Thyroid gland (tissue), 4 donors: Measurements from ENCODE around the gene HAS3. TPM values are rescaled to one million over a fixed set of nuclear protein-coding genes. Genes with fewer than 3 reads are reported as not detected.
"Not testable (repeated sequence)": the region's sequence is repeated elsewhere in the genome, so short reads cannot be mapped to it uniquely, and the experiment has no call there.

Experiments
- DNase-seq, 2 donors: peaks; one replicate each; pipeline ENCODE4 v3.0.0-alpha.2; 2019
- H3K27ac ChIP-seq, 3 donors: fragments of 200-600 bp; sonication (generic); 1 replicate in 2 of 3; 2 replicates in 1 of 3; pipeline ENCODE4 v1.5.1; 2016 to 2019; ENCODE audit warnings: mild to moderate bottlenecking in 1 of 3, moderate library complexity in 1 of 3
- H3K27me3 ChIP-seq: fragments of 200-600 bp; sonication (generic); one replicate; pipeline ENCODE4 v1.5.1; 2019
- H3K36me3 ChIP-seq, 2 donors: fragments of 200-600 bp; sonication (generic); one replicate each; pipeline ENCODE4 v1.5.1; 2016 to 2019
- H3K4me1 ChIP-seq, 2 donors: fragments of 200-600 bp; sonication (generic); one replicate each; pipeline ENCODE4 v1.5.1; 2017 to 2019
- H3K4me3 ChIP-seq, 3 donors: fragments of 200-600 bp; sonication (generic); replicated peaks in 1 of 3; 1 replicate in 2 of 3; 2 replicates in 1 of 3; pipeline ENCODE4 v1.5.1; 2016; ENCODE audit warnings: mild to moderate bottlenecking in 1 of 3
- H3K9me3 ChIP-seq: fragments of 200-600 bp; sonication (generic); one replicate; pipeline ENCODE4 v1.5.1; 2017
- POLR2A ChIP-seq, 2 donors: fragments of 450-650 bp; IDR thresholded peaks; one replicate each; pipeline ENCODE4 v1.6.1; 2017; ENCODE audit warnings: antibody characterized with exemption in 2 of 2, mild to moderate bottlenecking in 2 of 2, moderate library complexity in 1 of 2
- WGBS, 2 donors: methylation state at CpG; one replicate each; pipeline ENCODE4 v1.1.5; 2017; 5-methylcytosine and 5-hydroxymethylcytosine counted together
- intact Hi-C: fragments of 100-400 bp; cut with DNase I; formaldehyde crosslinking; loops from one replicate; pipeline ENCODE4 v1.15.1; 2023
- total RNA-seq, 4 donors: library from RNA; depleted of rRNA; stranded (reverse); fragments of >200 nt; gene quantifications; one replicate each; pipeline ENCODE4 v1.2.3, GENCODE V29; 2016
- TF ChIP-seq, protein P1 (sequence below), 6 experiments: fragments of 200-600 bp in 3 of 6; fragments of 450-650 bp in 3 of 6; sonication (generic) in 3 of 6; IDR thresholded peaks; one replicate each; pipeline ENCODE4 v1.5.1; 2016 to 2019; ENCODE audit warnings: antibody characterized with exemption in 6 of 6, mild to moderate bottlenecking in 2 of 6, inconsistent platforms in 1 of 6, moderate library complexity in 1 of 6

HAS3 gene, protein sequence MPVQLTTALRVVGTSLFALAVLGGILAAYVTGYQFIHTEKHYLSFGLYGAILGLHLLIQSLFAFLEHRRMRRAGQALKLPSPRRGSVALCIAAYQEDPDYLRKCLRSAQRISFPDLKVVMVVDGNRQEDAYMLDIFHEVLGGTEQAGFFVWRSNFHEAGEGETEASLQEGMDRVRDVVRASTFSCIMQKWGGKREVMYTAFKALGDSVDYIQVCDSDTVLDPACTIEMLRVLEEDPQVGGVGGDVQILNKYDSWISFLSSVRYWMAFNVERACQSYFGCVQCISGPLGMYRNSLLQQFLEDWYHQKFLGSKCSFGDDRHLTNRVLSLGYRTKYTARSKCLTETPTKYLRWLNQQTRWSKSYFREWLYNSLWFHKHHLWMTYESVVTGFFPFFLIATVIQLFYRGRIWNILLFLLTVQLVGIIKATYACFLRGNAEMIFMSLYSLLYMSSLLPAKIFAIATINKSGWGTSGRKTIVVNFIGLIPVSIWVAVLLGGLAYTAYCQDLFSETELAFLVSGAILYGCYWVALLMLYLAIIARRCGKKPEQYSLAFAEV
- 1 to 10 TPM; 3.5 to 9.1 (median 7.5) TPM for total RNA-seq

DNA sequence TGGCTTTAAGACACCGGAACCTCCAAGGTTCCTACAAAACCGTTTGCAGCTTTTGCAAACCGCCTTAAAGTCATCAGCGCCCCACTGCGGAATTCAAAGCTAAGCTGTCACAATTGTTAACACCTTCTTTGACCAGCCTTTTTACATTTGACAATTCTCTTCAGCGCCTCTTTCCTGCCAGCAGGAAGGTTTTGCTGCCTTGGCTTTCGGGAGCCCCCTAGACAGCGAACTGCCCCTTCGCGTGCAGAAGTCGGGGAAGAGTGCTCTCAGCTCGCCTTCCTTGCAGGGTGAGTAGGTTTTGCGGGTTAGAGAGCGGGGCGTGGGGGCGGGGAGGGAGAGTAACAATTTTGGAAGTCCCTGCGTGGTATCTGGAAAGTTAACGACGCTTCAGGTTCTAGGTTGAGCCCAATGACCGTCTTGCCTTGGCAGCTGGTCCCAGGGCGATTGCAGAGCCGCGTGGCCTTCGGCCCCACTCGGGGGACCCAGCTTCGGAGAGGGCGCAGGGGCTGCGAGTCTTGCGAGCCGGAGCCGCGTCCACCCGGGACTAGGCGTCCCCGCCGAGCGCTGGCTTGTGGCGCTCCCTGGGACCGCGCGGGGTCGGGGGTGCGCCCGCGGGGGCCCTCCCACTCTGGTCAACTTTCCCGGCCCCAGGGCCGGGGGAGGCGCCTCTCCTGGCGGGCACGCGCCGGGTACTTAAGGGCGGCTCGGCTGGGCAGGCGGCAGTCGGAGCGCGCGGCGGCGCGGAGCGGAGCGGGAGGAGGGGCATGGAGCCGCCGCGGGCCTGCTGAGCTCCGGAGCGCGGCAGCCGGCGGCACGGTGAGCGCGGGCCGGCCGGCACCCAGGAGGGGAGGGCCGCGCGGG lies at the start of gene HAS3:
Gene HAS3 (plus strand): TSS at position 153 of the 861 bp plus-strand sequence. CDS start 3,743 bp downstream, outside the sequence.
- peak; percentile 82 to 85 for DNase-seq
- peaks cover 47% of the 10 kb centered on the region in 2 donors for H3K4me1 ChIP-seq
- H3K4me3 ChIP-seq: peak within 1 kb of the TSS; percentile 17 to 64 (median 61)
- no peaks in the 10 kb centered on the region for H3K9me3 ChIP-seq
- peaks cover 0 to 6% of the 10 kb centered on the region in 2 donors for H3K36me3 ChIP-seq
- intact Hi-C loops: loop anchor here (5.0 kb wide), 1 partner anchor 203 kb away; no protein-coding TSS in a partner anchor
- H3K27ac ChIP-seq: peak within 1 kb of the TSS; percentile 34 to 85 (median 63)
- no peaks in the 10 kb centered on the region for H3K27me3 ChIP-seq
- 0 to 1% methylated on average over 13 to 39 of the region's 80 CpGs for WGBS, 2 donors
- peak; percentile 72 to 97 for TF ChIP-seq POLR2A (IDR thresholded peaks at IDR 0.05)
- TF ChIP-seq, protein P1, sequence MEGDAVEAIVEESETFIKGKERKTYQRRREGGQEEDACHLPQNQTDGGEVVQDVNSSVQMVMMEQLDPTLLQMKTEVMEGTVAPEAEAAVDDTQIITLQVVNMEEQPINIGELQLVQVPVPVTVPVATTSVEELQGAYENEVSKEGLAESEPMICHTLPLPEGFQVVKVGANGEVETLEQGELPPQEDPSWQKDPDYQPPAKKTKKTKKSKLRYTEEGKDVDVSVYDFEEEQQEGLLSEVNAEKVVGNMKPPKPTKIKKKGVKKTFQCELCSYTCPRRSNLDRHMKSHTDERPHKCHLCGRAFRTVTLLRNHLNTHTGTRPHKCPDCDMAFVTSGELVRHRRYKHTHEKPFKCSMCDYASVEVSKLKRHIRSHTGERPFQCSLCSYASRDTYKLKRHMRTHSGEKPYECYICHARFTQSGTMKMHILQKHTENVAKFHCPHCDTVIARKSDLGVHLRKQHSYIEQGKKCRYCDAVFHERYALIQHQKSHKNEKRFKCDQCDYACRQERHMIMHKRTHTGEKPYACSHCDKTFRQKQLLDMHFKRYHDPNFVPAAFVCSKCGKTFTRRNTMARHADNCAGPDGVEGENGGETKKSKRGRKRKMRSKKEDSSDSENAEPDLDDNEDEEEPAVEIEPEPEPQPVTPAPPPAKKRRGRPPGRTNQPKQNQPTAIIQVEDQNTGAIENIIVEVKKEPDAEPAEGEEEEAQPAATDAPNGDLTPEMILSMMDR (IDR thresholded peaks at IDR 0.05): peak in 4 of 6 experiments; percentile 38 to 47 (median 43)

DNA sequence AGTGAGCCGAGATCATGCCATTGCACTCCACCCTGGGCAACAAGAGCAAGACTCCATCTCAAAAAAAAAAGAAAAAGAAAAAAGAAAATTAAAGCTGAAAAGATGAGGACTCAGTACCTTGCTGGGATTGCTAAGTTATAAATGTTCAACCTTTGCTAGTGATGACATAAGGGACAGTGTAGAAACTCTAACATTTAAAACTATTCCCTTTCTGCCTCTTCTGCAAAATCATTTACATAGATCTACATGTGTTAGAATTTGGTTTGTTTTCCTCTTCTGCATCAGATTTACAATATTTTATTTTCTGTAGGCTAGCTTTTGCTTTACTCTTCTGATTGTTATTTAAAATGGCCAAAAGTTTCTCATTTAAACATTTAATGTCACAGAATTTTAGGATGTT lies 49.5 kb upstream of the HAS3 start:
- TF ChIP-seq, protein P1 (IDR thresholded peaks at IDR 0.05): no peak
- TF ChIP-seq POLR2A (IDR thresholded peaks at IDR 0.05): no peak
- Histone ChIP-seq H3K36me3 (no peaks in the 10 kb centered on the region), H3K9me3 (no peaks in the 10 kb centered on the region), H3K4me1 (peaks cover 6 to 12% of the 10 kb centered on the region in 2 donors), H3K4me3 (no peak overlapping the region), H3K27me3 (no peaks in the 10 kb centered on the region), H3K27ac (no peak overlapping the region)
- DNase-seq: no peak
- intact Hi-C loops: no loop called here
- WGBS, 2 donors: 92 to 100% methylated on average over 1 of the region's 1 CpG

DNA sequence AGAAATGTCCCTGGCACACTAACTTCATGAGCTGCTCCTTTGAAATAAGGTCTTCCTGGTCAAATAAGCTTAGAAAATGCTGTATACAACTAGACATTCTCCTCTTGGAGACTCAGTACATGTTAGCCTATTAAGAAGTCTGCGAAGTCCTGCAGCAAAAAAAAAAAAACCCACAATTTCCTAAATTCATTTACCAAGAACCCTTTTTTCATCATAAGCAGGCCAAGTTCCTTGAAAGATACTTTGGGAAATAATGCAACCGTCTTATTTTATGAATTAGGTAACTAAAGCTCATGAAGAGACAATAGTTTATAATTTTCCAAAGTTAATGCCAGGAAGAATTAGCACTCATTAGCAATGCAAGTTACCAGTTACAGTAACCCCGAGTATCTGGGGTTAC lies 49.0 kb upstream of the HAS3 start:
- TF ChIP-seq, protein P1 (IDR thresholded peaks at IDR 0.05): no peak
- no peak for TF ChIP-seq POLR2A (IDR thresholded peaks at IDR 0.05)
- H3K27me3 ChIP-seq: no peaks in the 10 kb centered on the region
- peaks cover 6 to 12% of the 10 kb centered on the region in 2 donors for H3K4me1 ChIP-seq
- no peak for DNase-seq
- 92 to 93% methylated on average over 3 of the region's 3 CpGs for WGBS, 2 donors
- no peaks in the 10 kb centered on the region for H3K36me3 ChIP-seq
- no peak overlapping the region for H3K27ac ChIP-seq
- intact Hi-C loops: no loop called here
- H3K4me3 ChIP-seq: no peak overlapping the region
- H3K9me3 ChIP-seq: no peaks in the 10 kb centered on the region

DNA sequence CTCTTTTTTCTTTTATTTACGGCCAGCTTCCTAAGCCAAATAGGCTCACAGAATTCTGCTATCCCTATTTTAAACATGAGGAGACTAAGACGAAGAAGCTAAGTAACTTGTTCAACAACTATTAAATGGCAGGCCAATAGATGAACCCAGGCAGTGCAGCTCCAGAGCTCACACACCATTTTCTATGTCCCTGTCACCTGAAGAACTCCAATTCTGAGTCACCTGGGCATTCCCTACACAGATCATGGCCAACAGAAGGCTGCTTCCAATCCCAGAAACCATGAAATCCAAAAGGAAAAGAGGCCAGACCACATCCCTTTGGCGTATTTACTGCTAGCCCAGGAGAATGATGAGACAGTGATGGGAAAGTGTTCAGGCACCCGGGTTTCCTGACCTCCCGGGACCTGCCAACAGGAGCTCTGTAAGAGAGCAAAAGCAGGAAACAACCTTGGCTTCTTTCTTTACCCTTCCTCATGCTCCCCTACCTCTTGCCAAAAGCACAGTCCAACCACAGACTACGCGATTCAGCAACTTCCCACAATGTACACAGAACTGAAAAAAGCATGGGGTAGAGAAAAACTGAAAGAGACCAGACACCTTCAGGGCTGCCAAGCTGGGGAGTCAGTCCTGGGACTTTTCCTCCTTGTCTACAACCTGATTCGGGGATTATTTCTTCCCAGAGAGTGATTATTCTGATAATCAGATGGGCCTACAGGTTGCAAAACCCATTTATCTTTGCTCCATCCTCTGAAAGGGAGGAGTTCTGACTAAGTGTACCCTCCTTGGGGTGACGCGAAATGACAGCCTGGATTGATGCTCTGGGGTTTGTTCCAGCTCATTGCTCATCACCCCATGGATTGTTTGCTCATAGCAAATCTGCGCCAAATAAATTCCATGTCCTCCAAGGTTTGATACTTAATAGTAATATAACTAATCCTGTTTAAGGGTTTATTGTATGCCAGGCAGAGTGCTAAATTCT lies 47.8 kb upstream of the HAS3 start:
- no peaks in the 10 kb centered on the region for H3K27me3 ChIP-seq
- no peak for DNase-seq
- peak overlapping the region in 1 of 3 donors; percentile 31 for H3K27ac ChIP-seq
- 67 to 77% methylated on average over 11 of the region's 11 CpGs for WGBS, 2 donors
- TF ChIP-seq, protein P1 (IDR thresholded peaks at IDR 0.05): no peak
- TF ChIP-seq POLR2A (IDR thresholded peaks at IDR 0.05): no peak
- no peak overlapping the region for H3K4me3 ChIP-seq
- intact Hi-C loops: no loop called here
- peaks cover 6 to 12% of the 10 kb centered on the region in 2 donors for H3K4me1 ChIP-seq
- H3K9me3 ChIP-seq: no peaks in the 10 kb centered on the region
- no peaks in the 10 kb centered on the region for H3K36me3 ChIP-seq

DNA sequence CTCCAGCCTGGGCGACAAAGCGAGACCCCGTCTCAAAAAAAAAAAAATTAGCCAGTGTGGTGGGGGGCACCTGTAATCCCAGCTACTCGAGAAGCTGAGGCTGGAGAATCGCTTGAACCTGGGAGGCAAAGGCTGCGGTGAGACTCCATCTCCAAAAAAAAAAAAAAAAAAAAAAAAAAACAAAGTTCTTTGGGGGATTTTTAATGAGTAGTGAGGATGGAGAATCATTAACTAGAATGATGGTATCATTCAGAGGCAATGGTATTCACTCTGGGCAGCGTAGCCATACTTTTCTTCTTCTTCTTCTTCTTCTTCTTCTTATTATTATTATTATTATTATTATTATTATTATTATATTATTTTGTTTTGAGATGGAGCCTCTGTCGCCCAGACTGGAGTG lies 42.0 kb upstream of the HAS3 start:
- H3K9me3 ChIP-seq, intact Hi-C loops: not testable (repeated sequence)

More for the DNA sequence above, 42.0 kb upstream of the HAS3 start:
- not testable (repeated sequence) for H3K36me3 ChIP-seq, H3K27me3 ChIP-seq, H3K27ac ChIP-seq, H3K4me3 ChIP-seq, DNase-seq
- H3K4me1 ChIP-seq: peaks cover 4 to 24% of the 10 kb centered on the region in 2 donors
- WGBS, 2 donors: 96 to 98% methylated on average over 8 of the region's 8 CpGs
